Right kidney (tissue), 1 donor: ENCODE results near the gene TTLL9.

Experiments used
- DNase-seq: peaks from one replicate; pipeline ENCODE4 v3.0.0-alpha.2; 2016

The TTLL9 gene

DNA sequence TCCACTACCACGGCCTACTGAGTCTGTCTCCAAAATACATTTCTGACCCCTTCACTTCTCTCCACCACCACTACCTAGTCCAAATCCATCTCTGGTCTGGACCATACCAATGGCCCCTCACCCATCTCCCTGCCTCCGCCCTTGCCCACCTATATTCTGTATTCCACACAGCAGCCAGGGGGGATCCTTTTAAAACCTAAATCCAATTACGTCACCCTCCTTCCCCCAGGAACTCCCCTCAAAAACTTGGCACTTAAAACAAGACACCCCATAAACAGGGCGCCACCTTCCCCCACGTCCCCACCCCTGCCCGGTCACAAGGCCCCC is 80.7 kb downstream of the TTLL9 start:
- no peak for DNase-seq

DNA sequence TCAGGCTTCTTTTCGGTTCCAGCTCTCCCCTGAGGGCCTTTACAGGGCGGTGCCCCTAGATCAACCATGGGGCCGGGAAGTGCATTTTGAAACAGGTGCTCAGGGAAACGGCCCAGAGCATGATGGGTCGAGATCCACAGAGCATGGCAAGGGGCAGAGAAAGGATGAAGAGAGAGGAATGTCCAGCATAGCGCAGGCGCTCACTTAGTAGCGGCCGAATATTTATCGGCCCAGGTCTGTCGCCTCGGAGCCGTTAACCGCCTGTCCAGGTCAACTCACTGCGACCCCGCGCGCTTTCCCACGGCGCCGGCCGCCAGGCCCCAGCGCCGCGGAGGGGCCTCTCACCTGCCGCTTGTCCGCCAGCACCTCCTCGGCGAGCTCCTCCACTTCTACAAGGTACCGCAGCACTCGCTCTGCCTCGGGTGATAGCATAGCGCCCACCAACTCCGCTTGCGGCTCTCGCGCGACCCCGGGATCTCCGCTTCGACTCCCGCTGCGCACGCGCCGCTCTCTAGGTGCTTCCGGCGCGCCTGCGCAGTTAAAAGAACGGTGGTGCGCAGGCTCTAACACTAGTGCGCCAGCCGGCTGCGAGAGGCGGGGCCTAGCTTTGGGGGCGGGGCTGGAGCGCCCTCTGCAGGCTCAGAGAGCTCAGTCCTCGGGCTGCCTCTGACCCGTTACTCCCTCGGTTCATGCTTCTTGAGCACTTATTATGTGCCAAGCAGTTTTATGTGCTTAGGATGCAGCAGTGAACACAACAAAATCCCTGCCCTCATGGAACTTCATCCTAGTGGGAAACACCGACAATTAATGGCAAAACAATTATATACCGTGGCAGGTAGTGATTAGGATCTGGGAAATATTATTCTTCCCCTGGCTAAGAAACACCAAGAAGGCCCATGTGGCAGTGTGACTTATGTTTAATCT is 81.4 kb downstream of the TTLL9 start, which contains the start of gene PDRG1:
PDRG1 (minus strand) TSS at position 517 of the 924 bp plus-strand sequence; CDS start at position 432, 85 bp downstream.
- DNase-seq: peak; percentile 91

DNA sequence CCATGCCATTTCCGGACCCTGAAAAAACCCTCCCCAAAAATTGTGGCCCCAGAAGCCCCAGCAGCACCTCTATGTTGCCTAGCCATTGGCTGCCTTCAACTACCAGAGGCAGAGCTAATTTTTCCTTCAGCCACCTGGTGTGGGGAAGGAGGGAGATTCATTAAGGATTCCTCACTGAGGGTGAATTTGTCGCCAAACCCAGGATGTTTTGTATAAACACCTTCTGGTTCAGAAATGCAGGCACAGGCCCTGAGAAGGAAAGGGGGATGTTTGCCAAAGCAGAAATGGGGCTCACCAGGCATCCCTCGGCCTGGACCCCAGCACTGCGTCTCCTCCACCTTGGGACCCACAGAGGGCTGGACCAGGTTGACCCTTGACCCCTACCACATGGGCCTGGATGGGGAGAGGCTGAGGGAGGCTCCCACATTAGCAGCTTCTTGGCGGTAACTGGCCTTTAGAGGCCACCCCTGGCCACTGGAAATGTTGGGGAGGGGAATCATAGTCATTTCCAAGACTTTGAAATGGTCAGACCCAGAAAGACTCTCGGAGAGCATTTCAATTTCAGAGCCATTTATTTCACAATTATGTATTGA is 83.2 kb downstream of the TTLL9 start:
- no peak for DNase-seq

DNA sequence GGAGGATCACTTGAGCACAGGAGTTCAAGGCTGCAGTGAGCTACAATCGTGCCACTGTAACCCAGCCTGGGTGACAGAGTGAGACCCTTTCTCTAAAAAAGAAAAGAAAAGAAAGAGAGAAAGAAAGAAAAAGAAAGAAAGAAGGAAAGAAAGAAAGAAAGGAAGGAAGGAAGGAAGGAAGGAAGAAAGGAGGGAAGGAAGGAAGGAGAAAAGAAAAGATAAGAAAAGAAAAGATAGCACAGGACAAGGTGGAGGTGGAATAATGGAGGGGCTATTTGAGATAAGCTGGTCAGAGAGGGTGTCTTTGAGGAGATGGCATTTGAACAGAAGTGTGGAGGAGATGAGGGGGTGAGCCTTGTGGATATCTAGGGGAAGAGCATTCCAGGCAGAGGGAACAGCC is 84.1 kb downstream of the TTLL9 start:
- no peak for DNase-seq

DNA sequence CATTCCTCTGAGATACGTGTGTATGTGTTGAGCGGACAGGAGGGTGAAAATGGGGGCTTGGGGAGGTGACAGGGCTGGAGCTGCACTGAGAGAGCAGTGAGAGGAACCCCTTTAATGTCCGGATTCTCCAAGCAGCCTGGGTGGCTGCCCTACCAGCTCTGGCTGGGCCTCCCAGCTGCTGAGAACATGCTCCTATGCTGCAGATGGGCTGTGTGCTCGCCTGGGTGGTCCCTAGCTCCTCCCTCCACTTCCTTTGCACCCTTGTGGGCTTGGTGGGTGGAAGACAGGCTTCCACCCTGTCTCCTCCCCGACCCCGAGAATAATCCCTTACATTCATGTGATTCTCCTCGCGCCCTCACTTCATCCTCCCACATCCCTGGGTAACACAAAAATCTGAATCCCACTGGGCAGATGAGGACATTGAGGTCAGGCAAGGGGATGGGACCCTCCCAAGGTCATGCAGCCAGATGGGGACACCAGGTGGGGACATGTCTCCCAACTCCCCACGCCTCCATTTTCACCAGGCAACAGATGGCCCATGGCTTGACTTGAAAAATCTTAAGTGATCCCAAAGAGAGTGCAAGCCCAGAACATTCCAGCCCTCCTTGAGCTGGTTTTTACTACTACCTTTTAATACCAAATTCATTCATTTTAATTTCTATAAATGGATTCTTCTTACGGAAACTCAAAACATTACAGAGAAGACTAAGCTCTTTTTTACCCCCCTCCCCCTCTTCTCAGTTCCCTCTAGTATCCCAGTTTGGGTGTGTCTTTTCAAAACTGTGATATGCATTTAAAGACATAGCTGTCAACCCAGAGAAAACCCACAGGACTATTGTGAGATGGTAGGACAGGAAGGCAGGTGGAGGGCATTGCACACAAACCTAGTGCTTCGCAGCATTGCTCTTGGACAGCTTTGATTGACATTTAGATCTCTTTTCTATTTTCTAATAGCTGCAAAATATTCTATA is 86.4 kb downstream of the TTLL9 start:
- no peak for DNase-seq

DNA sequence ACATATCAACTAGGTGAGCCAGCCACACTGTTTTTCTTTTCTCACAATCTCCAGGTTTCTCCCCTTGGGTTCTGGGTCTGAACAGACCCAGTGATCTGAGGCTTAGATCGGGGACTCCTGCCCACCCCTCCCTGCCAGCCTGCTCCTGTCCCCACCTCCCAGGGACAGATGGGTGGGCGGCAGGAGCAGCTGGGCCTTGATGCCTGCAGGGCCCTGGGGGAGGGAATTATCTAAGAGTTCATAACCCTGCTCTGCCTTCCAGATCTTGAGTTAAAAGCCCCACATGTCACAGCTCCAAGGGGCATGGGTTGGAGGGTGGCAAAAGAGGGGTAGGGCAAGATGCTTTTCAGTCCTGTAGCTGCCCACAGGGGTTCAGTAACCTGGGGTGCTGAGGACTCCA is 92.3 kb downstream of the TTLL9 start:
- DNase-seq: no peak

DNA sequence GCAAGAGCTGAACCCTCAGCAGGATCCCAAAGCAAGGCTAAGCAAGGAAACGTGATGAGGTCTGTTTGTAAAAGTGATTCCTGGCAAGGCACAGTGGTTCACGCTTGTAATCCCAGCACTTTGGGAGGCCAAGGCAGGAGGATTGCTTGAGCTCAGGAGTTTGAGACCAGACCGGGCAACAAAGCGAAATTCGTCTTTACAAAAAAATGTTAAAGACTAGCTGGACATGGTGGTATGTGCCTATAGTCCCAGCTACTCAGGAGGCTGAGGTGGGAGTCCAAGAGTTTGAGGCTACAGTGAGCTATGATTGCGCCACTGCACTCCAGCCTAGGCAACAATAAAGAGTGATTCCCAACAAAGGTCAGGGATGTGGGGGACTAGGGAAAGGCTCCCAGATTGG is 93.5 kb downstream of the TTLL9 start:
- no peak for DNase-seq

DNA sequence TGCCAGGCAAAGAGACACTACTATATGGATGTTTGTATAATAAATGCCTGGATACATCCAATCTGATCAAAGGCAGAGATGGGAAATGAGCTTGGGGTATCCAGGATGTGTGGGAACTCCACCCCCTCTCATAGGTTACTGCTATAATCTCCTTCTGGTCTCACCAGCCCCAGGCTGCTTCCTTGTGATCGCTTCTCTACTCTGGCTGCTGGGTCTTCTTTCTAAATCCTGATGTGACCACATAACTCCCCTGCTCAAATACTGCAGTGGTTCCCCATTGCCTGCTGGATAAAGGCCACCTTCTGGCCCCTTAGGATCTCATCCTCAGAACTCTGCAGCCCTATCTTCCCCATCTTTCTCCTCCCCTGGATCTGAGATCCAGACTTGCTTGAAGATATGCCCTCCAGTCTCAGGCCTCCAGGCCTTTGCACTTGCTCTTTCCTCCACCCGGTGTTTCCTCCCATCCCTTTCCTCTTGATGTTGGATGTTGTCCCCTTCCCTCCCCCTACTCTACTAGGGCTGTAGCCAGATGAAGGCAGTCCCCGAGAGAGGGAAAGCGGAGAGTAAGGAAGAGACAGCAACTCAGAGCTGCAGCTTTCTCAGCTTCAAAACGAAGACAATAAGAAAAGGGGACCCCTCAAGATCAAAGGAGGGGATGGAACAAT is 96.7 kb downstream of the TTLL9 start:
- DNase-seq: no peak

DNA sequence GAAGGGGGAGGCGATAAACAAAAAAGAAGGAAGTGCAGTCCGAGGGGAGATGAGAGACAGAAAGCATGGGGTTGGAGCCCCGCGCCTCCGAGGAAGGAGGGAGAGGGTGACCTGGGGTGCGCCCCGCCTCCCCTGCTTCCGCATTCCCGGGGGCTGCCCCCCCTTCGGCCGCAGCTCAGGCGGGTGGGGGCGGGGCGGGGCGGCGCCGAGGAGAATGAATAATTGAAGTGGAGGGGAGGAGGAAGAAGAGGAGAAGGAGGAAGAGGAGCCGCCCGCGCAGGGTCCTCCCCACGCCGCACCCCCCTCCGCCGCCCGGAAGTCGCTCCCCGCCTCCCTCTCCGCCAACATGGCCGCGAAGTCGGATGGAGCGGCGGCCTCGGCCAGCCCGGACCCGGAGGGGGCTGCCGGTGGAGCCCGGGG is 97.4 kb downstream of the TTLL9 start, which contains the start of gene XKR7:
XKR7 (plus strand) TSS at position 322 of the 420 bp plus-strand sequence; CDS start at position 347, 25 bp downstream.
- DNase-seq: no peak

DNA sequence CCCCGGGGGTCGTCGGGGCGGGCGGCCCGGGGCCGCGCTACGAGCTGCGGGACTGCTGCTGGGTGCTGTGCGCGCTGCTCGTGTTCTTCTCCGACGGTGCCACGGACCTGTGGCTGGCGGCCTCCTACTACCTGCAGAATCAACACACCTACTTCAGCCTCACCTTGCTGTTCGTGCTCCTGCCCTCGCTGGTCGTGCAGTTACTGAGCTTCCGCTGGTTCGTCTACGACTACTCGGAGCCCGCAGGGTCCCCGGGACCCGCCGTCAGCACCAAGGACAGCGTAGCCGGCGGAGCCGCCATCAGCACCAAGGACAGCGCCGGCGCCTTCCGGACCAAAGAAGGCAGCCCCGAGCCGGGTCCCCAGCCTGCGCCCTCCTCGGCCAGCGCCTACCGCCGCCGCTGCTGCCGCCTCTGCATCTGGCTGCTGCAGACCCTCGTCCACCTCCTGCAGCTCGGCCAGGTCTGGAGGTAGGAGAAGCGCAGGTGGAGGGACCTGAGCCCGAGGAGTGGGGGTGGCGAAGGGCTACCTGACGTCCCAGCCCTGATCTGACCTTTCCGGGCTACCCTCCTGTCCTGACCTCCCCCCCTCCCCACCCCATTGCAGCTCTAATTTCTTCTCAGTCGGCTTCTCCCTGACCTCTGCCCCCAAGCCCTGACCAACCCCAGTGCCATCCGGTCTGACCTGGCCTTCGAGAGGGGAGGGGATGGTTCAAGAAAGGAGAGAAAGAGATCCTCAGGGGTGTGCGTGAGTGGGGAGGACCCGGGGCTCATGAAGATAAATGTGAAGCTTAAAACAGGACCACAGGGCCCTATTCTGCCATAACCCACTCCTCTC is 98.1 kb downstream of the TTLL9 start:
- peak; percentile 83 for DNase-seq

DNA sequence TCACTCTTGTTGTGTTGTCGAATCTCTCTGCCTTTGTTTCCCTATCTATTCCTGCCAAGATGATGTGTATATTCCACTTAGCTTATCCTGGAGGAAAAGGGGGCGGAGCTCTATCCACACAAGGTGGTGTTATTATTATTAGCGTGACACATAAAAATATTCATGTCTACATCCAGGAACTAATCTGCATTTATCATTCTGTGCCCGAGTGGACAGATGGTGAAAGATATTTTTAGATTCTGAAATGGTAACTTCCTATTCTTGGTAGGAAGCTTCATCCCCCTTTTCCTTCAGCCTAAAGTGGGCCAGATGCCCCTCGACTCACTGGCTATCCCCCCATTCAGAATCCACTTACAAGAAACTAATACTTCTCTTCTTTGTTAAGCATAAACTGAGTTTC is 99.6 kb downstream of the TTLL9 start:
- DNase-seq: no peak

DNA sequence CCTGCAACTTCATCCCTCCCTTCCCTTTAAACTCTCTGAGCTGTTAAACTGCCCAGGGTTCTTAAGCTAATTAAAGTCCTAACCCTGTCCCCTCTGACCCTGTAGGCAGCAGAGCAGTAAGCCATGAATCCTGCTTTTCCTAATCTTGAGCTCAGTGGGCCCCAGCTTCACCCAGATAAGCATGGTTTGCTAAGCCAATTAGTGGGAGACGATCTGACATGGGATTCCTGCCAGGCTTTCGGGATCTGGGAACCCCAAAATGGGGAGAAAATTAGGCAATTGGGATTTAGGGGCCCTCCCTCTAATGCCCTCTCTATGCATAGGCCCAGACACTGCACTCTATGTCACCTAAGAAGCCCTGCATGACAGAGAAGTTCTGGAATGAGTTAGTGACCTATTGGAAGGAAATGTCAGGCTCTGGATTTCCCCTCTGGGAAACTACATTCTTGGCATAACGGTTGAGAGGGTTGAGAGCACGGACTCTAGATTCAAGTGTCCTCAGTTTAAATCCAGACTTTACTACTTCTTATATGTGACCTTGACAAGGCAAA is 102.1 kb downstream of the TTLL9 start:
- DNase-seq: peak; percentile 24

DNA sequence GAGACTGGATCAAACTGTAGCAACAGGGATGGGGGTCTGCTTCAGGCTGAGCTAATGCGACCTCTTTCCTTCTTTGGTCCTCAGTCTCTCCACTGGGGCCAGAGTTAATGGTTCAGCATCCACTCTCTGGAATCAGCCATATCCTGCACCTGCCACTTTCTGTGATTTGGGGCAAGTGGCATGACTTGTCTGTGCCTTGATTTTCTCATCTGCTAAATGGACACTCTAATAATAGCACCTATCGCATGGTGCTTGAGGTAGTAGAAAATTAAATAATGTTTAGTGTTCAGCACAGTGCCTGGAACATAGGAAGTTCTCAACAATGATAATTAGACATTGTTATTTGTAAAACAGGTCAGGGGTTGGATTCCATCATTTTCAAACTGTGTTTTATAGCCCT is 103.9 kb downstream of the TTLL9 start:
- DNase-seq: no peak

DNA sequence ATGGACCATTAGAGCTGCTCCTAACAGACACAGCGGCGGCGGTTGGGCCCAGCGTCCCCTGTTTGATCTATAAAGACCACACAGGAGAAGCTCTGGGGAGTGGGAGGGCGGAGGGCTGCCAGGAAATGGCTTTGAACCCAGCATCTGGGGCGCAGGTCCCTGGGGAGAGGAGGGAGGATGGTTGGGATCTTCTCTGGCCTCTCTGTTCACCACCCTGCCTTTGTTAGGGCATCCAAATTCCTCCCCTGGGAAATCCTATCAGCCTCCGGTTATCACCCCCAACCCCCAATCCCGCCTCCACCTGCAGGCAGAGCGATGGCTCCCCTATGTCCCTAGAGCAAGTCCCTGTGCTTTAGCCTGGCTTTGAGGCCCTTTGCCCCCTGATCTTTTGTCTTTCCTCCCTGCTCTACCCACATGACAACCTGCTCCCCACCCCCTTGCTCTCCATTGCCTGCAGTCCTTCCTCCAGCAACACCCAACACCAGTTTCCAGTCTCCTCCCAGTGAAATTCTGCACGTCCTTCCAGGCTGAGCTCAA is 104.6 kb downstream of the TTLL9 start:
- DNase-seq: peak; percentile 46

DNA sequence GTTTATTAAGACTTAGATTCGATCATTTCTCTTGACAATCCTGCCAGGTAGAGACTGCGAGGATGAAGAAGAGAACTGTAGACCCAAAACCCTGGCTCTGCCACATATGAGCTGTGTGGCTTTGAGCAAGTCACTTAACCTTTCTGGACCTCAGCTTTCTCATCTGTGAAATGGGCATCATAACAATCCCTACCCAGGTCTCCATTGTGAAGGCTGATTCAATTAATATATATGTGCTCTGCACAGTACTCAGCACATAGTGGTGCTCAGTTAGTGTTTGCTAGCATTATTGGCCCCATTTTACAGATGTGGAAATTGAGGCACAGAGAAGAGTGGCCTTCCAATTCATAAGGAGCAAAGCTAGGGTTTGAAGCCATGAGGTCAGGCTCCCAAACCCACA is 105.4 kb downstream of the TTLL9 start:
- no peak for DNase-seq

DNA sequence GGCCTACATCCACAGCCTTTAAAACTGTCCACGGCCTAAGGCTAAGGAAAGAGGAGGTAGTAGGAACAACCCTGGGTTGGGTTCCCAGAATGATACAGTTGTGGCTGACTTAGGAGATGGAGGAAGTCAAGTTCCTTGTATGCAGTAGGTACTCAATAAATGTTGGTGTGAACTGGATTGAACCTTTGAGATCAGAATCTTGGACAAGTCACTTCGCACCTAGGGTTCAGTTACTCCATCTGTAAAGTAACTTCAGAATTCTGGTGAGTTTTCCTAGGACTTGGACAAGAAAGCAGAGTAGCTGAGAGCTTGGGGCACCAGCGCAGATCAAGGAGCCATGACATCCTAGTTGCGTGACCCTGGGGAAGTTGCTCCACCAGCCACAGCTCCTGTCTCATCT is 106.6 kb downstream of the TTLL9 start:
- DNase-seq: no peak

DNA sequence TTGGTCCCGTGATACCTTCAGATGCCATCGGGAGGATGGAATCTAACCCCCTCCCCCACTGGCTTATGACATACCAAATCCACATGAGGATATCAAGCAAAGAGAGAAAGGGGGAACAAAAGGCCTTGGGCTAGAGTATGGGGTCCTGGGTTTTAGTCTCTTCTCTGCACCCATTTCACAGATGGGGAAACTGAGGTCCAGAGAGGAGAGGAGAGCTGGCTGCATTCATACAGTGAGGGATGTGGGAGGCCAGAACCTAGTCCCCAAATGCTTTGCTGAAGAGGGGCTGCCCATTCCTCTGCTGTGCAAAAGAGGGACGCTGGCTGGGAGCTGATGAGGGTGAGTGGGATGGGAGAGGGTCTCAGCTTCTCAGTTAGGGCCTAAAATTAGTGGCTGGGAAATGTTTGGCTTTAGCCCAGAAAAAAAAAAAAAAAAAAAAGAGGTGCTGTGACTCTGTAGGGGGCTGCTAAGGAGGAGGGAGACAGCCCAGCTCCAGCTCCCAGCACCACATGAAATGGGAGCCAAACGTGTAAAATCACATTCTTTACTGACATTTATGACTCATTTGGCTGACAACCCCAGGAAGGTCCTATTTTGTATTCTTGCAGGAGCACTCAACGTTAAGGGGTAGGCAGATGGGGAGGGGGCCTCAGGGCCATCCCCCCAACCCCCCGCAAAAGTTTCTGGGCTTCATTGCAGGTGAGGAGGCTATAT is 109.4 kb downstream of the TTLL9 start:
- DNase-seq: no peak

DNA sequence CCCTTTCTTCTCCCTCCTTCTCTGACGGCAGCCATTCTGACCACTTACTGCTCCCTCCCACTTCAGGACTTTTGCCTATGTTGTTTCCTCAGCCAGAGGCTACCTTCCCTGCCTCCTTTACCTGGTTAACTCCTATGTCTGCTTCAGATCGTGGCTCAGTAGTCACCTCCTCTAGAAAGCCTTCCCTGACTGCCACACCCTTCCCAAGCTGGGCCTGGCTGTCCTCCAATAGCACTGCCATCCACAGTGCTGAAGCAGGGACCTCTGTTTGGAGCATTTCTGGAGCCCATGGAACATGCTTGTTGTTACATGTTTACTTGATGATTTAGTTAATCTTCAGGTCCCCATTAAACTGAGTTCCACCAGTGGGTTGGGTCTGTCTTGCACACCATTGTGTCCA is 111.3 kb downstream of the TTLL9 start:
- DNase-seq: no peak

DNA sequence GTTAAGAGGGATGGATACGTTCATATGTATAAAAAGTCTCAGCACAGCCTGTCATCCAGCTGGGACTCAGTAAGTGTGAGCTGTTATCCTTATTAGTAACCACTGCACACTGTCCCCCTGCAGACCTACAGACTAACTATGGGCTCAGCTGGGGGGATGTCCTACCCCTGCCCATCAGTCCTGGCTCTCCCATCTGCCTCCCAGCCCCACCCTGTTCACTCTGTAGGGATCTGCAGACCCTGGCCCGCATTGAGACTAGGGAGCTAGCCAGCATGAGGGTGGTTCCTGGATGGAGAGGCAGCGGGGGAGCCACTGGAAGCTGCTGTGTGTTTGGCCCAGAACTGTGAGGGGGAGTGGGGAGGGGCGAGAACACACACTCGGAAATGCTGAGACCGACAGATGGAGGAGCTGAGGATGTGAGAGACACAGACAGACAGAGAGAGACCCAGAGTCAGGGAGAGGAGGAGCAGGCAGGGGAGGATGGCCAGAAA is 114.6 kb downstream of the TTLL9 start:
- no peak for DNase-seq

DNA sequence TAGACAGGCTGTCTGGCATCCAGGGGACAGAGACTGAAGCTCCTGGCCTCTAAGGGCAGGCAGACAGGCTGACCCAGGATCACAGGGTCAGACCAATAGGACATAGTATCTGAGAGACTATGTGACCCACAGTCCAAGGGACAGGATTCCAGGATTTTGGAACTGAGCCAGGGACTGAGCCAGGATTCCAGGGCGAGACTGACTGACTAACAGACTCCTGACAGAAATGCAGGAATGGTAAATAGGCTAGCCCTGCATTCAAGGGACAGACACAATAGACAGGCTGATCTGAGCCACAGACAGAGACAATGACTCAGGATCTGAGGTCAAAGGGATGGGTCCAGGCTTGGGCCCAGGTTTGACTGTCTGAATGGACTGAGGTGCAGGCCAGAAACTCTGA is 117.3 kb downstream of the TTLL9 start:
- DNase-seq: no peak
